Vagina (tissue), 2 donors: ENCODE results near the gene LDLRAD4.

Experiments
- CTCF ChIP-seq, 3 experiments: fragments of 450-650 bp in 2 of 3; fragments of 200-600 bp in 1 of 3; sonication (generic) in 1 of 3; IDR thresholded peaks; one replicate each; pipeline ENCODE4 v1.5.1; 2017 to 2019; ENCODE audit warnings: antibody characterized with exemption in 3 of 3, mild to moderate bottlenecking in 2 of 3, moderate library complexity in 2 of 3
- POLR2A ChIP-seq, 2 donors: fragments of 450-650 bp; IDR thresholded peaks; one replicate each; pipeline ENCODE4 v1.6.1; 2017; ENCODE audit warnings: antibody characterized with exemption in 2 of 2, mild to moderate bottlenecking in 2 of 2, moderate library complexity in 2 of 2
- POLR2AphosphoS5 ChIP-seq, 2 donors: sonication (generic); formaldehyde crosslinking; IDR thresholded peaks; one replicate each; pipeline ENCODE4 v1.9.0; 2017; ENCODE audit warnings: antibody characterized with exemption in 2 of 2, mild to moderate bottlenecking in 2 of 2, low read depth in 1 of 2; ENCODE audit not compliant: insufficient read depth in 1 of 2

DNA sequence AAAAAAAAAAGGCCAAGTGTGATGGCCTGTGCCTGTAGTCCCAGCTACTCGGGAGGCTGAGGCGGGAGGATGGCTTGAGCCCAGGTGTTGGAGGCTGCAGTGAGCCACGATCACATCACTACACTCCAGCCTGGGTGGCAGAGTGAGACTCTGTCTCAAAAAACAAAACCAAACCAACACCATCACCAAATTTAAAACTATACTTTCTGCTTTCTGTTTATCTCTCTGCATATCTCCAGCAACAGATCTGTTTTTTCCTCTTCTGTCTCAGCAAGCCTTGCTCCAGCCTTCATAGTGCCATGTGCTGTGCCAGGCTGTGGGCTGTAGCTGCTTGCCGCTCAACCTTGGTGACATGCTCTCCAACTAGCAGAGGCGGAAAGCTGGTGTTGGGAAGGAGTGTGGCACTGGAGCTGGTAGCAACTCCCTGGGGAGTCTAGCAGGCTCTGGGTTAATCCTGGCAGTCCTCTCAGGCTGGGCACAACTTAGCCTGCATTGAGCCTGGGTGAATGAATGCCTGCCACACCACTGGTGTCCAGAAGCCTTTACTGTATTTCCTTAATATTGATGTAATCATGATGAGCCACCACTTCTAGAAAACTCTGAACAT lies 204.1 kb downstream of the LDLRAD4 start:
- TF ChIP-seq CTCF (IDR thresholded peaks at IDR 0.05) (no peak), POLR2A (IDR thresholded peaks at IDR 0.05) (no peak), POLR2AphosphoS5 (IDR thresholded peaks at IDR 0.05; ENCODE audit: insufficient read depth in 1 of 2, low read depth in 1 of 2) (no peak)
